Metanephros (tissue), 2 donors: ENCODE measurements around the gene RNF169. TPM values are rescaled to one million over a fixed set of nuclear protein-coding genes. Genes with fewer than 3 reads are reported as not detected.

Source experiments
- small RNA-seq: library from RNA; depleted of rRNA; stranded (forward); fragments of <200 nt; gene quantifications from one replicate; pipeline ENCODE3, GENCODE V24; 2014; ENCODE audit warnings: low replicate concordance
- total RNA-seq: library from RNA; depleted of rRNA; stranded (reverse); fragments of >200 nt; gene quantifications from one replicate; pipeline ENCODE4 v1.2.3, GENCODE V29; 2014

The RNF169 gene
- 23.6 TPM for total RNA-seq

GRCh38 chr11:74748211-74749126 is at the start of gene RNF169:
RNF169 (plus strand) TSS chr11:74748849; CDS start chr11:74748881, 32 bp downstream.

DNA sequence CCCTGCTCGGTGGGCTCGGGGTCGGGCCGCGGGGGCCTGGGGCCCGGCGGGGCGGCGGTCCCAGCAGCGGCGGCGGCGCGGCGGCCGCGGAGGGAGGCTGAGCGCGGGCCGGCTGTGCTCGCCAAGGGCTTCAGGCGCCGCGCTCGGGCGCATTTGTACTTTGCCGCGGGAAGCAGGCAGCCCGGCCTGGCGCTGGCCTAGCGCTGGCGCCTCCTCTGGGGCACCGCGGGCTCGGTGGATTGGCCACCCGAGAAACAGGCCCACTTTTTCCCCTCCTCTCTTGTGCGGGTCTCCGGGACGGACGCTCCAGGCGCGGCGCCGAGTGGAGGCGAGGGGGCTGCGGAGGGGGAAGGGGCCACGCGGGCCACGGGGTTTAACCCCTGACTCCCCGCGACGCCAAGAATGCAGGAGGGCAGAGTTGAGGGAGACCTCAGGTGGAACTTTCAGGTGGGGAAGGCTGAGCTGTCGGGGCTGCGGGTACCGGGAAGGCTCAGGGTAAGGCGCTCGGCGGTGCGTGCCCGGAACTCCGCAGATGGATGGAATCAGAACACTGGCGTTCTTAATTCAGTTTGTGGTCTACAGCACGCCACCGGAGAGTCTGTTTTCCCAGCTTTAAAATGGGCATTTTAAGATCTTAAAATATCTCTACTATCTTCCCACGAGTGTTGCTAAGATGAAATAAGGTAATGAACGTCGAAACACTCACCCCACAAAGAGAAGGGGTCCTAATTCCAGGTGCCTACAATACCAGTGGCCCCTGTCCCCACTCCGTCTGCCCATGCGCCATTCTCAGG is 17.2 kb upstream of the RNF169 start, which contains the start of gene CHRDL2:
TSS of gene CHRDL2 (minus strand) at position 126 of the 794 bp plus-strand sequence. CDS start 538 bp downstream, outside the sequence.

Small RNA genes within 50 kb of the gene (small RNA-seq; reads per million reads assigned to genes)
- not detected for gene MIR4696
- gene RN7SL239P: not detected

Other genes with a start within 250 kb of the RNF169 start
- gene POLD3, start 156.3 kb upstream of the RNF169 start, total RNA-seq: 19.8 TPM
- 0.64 TPM for gene CHRDL2, start 17.4 kb upstream of the RNF169 start, total RNA-seq
- 16.5 TPM for gene XRRA1, start 200.2 kb downstream of the RNF169 start, total RNA-seq
- 66.3 TPM for gene SPCS2, start 200.4 kb downstream of the RNF169 start, total RNA-seq
- 15.2 TPM for gene NEU3, start 240.1 kb downstream of the RNF169 start, total RNA-seq